Lung microvascular endothelial cell (primary cell): ENCODE results near the gene TMEM273. TPM values are rescaled to one million over a fixed set of nuclear protein-coding genes. Genes with fewer than 3 reads are reported as not detected.

Experiments
- DNase-seq, 2 donors: peaks; one replicate each; pipeline versions ENCODE4 v3.0.0 to v3.0.0-alpha.2; 2010; ENCODE audit warnings: low read depth in 2 of 2
- total RNA-seq: library from RNA; depleted of rRNA; stranded (reverse); fragments of >200 nt; gene quantifications from 2 replicates; pipeline ENCODE4 v1.2.1, GENCODE V29; 2014

TMEM273 gene
- total RNA-seq, 1 donor from 2014 or later, result 4.8 TPM

- DNase-seq, result no peak
Observed at GRCh38 chr10:49140304-49141177, 47.6 kb downstream of the TMEM273 start.

GRCh38 chr10:49139846-49140195, 48.4 kb downstream of the TMEM273 start:
- peak in 1 of 2 donors; percentile 32 for DNase-seq

- no peak for DNase-seq
Observed at GRCh38 chr10:49139028-49139845, 49.0 kb downstream of the TMEM273 start.

- DNase-seq, result no peak
Observed at GRCh38 chr10:49138361-49138891, 49.8 kb downstream of the TMEM273 start.

- DNase-seq, result no peak
Observed at GRCh38 chr10:49136525-49136924, 51.7 kb downstream of the TMEM273 start.

GRCh38 chr10:49135575-49136313, 52.4 kb downstream of the TMEM273 start:
- peak in 1 of 2 donors; percentile 14 for DNase-seq

GRCh38 chr10:49134327-49134726, 53.9 kb downstream of the TMEM273 start:
- no peak for DNase-seq

- no peak for DNase-seq
Observed at GRCh38 chr10:49133706-49134248, 54.4 kb downstream of the TMEM273 start, which contains the start of gene FAM170B. FAM170B (minus strand) TSS chr10:49134021; CDS start chr10:49133918, 103 bp downstream.

GRCh38 chr10:49132362-49132737, 55.8 kb downstream of the TMEM273 start:
- DNase-seq, result no peak

- no peak for DNase-seq
Observed at GRCh38 chr10:49131507-49132361, 56.5 kb downstream of the TMEM273 start.

- DNase-seq, result no peak
Observed at GRCh38 chr10:49129376-49129775, 58.8 kb downstream of the TMEM273 start.

GRCh38 chr10:49128854-49129253, 59.3 kb downstream of the TMEM273 start:
- DNase-seq, result no peak

- no peak for DNase-seq
Observed at GRCh38 chr10:49123981-49124950, 63.9 kb downstream of the TMEM273 start.

- no peak for DNase-seq
Observed at GRCh38 chr10:49120911-49121310, 67.3 kb downstream of the TMEM273 start.

GRCh38 chr10:49119746-49120145, 68.4 kb downstream of the TMEM273 start:
- no peak for DNase-seq

- DNase-seq, result no peak
Observed at GRCh38 chr10:49118430-49119074, 69.6 kb downstream of the TMEM273 start.

GRCh38 chr10:49117376-49118070, 70.7 kb downstream of the TMEM273 start:
- no peak for DNase-seq
